ENCODE data around the gene BRD1. TPM values are rescaled to one million over a fixed set of nuclear protein-coding genes. Genes with fewer than 3 reads are reported as not detected.

Gene BRD1
- total RNA-seq, 1 donor from 2014 or later, result 27.7 TPM

GRCh38 chr22:49850021-49850911 lies 22.6 kb upstream of the BRD1 start:
- Mint-ChIP-seq H3K4me3 (ENCODE audit: unreplicated experiment) (no peak overlapping the region), H3K27me3 (ENCODE audit: low read depth) (peaks cover 26% of the 10 kb centered on the region), H3K4me1 (ENCODE audit: low read depth) (peaks cover 18% of the 10 kb centered on the region), H3K27ac (ENCODE audit: unreplicated experiment) (no peak overlapping the region), H3K36me3 (ENCODE audit: low read depth) (peaks cover 2% of the 10 kb centered on the region), H3K9me3 (ENCODE audit: low read depth) (no peaks in the 10 kb centered on the region)
- no peak for DNase-seq (ENCODE audit: low spot score)
- no peak for TF ChIP-seq CTCF (IDR thresholded peaks at IDR 0.05)

DNA sequence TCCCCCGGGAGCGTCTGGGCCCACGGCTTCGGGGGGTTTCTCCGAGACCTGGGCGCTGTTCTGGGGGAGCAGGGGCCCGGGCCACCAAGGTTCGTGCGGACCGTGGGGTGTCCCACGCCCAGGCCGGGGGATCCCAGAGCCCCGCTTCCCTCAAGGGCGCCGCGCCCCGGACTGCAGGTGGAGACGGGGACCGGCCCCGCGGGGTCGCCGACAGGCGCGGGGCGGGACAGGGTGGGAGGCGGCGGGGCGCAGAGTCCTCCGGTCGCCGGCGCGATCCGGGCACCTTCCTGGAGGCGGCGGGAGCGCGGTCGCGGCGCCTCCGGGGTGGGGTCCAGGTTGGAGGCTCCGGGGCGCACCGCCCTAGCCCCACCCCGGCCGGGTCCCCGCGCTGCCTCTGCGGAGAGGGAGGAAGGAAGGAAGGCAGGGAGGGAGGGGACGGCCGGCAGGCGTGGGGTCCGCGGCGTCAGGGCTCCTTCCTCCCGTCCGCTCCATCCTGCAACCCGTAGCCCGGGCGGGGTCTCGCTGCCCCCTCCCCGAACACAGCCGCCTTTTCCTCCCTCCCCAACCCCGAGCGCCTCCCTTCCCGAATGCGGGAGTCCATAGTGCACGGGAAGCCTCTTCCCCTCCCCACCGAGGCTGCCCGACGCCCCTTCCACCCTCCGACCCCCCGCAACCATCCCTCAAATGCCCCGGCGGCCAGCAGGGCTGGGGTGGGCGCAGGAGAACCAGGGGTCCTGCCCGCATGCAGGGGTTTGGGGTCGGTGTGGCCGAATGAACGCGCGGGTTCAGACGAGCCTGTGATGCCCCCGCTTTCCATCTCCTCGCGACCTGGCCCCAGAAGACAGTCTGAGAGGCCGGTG lies 21.7 kb upstream of the BRD1 start:
- no peak for TF ChIP-seq CTCF (IDR thresholded peaks at IDR 0.05)
- Mint-ChIP-seq H3K4me1 (ENCODE audit: low read depth) (peaks cover 10% of the 10 kb centered on the region), H3K27me3 (ENCODE audit: low read depth) (peaks cover 29% of the 10 kb centered on the region), H3K27ac (ENCODE audit: unreplicated experiment) (no peak overlapping the region), H3K36me3 (ENCODE audit: low read depth) (peaks cover 2% of the 10 kb centered on the region), H3K9me3 (ENCODE audit: low read depth) (no peaks in the 10 kb centered on the region), H3K4me3 (ENCODE audit: unreplicated experiment) (no peak overlapping the region)
- DNase-seq (ENCODE audit: low spot score), result no peak

GRCh38 chr22:49848690-49849160 lies 21.1 kb upstream of the BRD1 start:
- DNase-seq (ENCODE audit: low spot score), result no peak
- peaks cover 10% of the 10 kb centered on the region for H3K4me1 Mint-ChIP-seq (ENCODE audit: low read depth)
- no peak for TF ChIP-seq CTCF (IDR thresholded peaks at IDR 0.05)
- no peak overlapping the region for H3K27ac Mint-ChIP-seq (ENCODE audit: unreplicated experiment)
- H3K4me3 Mint-ChIP-seq (ENCODE audit: unreplicated experiment), result no peak overlapping the region
- H3K36me3 Mint-ChIP-seq (ENCODE audit: low read depth), result peaks cover 2% of the 10 kb centered on the region
- no peaks in the 10 kb centered on the region for H3K9me3 Mint-ChIP-seq (ENCODE audit: low read depth)
- H3K27me3 Mint-ChIP-seq (ENCODE audit: low read depth), result peaks cover 29% of the 10 kb centered on the region

- H3K9me3 Mint-ChIP-seq (ENCODE audit: low read depth), result no peaks in the 10 kb centered on the region
- H3K4me1 Mint-ChIP-seq (ENCODE audit: low read depth), result peaks cover 10% of the 10 kb centered on the region
- no peak overlapping the region for H3K27ac Mint-ChIP-seq (ENCODE audit: unreplicated experiment)
- peak overlapping the region; percentile 57 for H3K4me3 Mint-ChIP-seq (ENCODE audit: unreplicated experiment)
- H3K36me3 Mint-ChIP-seq (ENCODE audit: low read depth), result peaks cover 2% of the 10 kb centered on the region
- no peak for TF ChIP-seq CTCF (IDR thresholded peaks at IDR 0.05)
- H3K27me3 Mint-ChIP-seq (ENCODE audit: low read depth), result peaks cover 29% of the 10 kb centered on the region
- DNase-seq (ENCODE audit: low spot score), result no peak
Observed at GRCh38 chr22:49847751-49848689, 20.3 kb upstream of the BRD1 start.

All from chondrocyte (in vitro differentiated cells).